ENCODE measurements around the gene CHSY1. TPM values are rescaled to one million over a fixed set of nuclear protein-coding genes. Genes with fewer than 3 reads are reported as not detected.

The CHSY1 gene
- total RNA-seq, 2 experiments from 2014 or later = 32.5 to 39.6 TPM

- CTCF ChIA-PET = interaction anchor here (0.8 to 2.0 kb wide), 5 partner anchors 11 to 103 kb away, joined by 3 to 5 read pairs (median 3); no protein-coding TSS in a partner anchor
- no peak overlapping the region for H3K27ac Mint-ChIP-seq
Observed at GRCh38 chr15:101142711-101143110, 109.1 kb downstream of the CHSY1 start.

GRCh38 chr15:101141926-101142527 lies 109.8 kb downstream of the CHSY1 start:
- no peaks in the 10 kb centered on the region for H3K36me3 Mint-ChIP-seq (ENCODE audit: low read depth)
- no peak overlapping the region for H3K4me3 Mint-ChIP-seq
- CTCF ChIA-PET = interaction anchor here (1.3 to 2.0 kb wide), 2 partner anchors 10 to 18 kb away, joined by 3 to 5 read pairs; no protein-coding TSS in a partner anchor
- no peak for DNase-seq
- no peak overlapping the region for H3K27ac Mint-ChIP-seq
- H3K9me3 Mint-ChIP-seq = peaks cover 4% of the 10 kb centered on the region
- no peaks in the 10 kb centered on the region for H3K27me3 Mint-ChIP-seq
- H3K4me1 Mint-ChIP-seq = peaks cover 23% of the 10 kb centered on the region
- POLR2A ChIA-PET = no interaction called here

More at GRCh38 chr15:101142711-101143110, 109.1 kb downstream of the CHSY1 start:
- peaks cover 16% of the 10 kb centered on the region for H3K4me1 Mint-ChIP-seq
- no peak overlapping the region for H3K4me3 Mint-ChIP-seq
- DNase-seq = no peak
- POLR2A ChIA-PET = no interaction called here
- peaks cover 4% of the 10 kb centered on the region for H3K9me3 Mint-ChIP-seq
- no peaks in the 10 kb centered on the region for H3K27me3 Mint-ChIP-seq
- H3K36me3 Mint-ChIP-seq (ENCODE audit: low read depth) = no peaks in the 10 kb centered on the region

- ChIA-PET POLR2A (no interaction called here), CTCF (interaction anchor here (1.6 to 3.0 kb wide), 2 partner anchors 9 to 12 kb away, joined by 4 to 13 read pairs; no protein-coding TSS in a partner anchor)
- H3K4me3 Mint-ChIP-seq = no peak overlapping the region
- peaks cover 32% of the 10 kb centered on the region for H3K4me1 Mint-ChIP-seq
- DNase-seq = no peak
- no peak overlapping the region for H3K27ac Mint-ChIP-seq
- no peaks in the 10 kb centered on the region for H3K36me3 Mint-ChIP-seq (ENCODE audit: low read depth)
- H3K9me3 Mint-ChIP-seq = peaks cover 4% of the 10 kb centered on the region
- H3K27me3 Mint-ChIP-seq = no peaks in the 10 kb centered on the region
Observed at GRCh38 chr15:101140697-101141065, 111.2 kb downstream of the CHSY1 start.

- ChIA-PET POLR2A (interaction anchor here (1.0 kb wide), 1 partner anchor 14 kb away, joined by 3 read pairs; no protein-coding TSS in a partner anchor), CTCF (interaction anchor here (0.7 to 3.0 kb wide), 3 partner anchors 10 to 18 kb away, joined by 3 to 13 read pairs (median 4); no protein-coding TSS in a partner anchor)
Observed at GRCh38 chr15:101139986-101140696, 111.7 kb downstream of the CHSY1 start.

GRCh38 chr15:101138913-101139880 lies 112.7 kb downstream of the CHSY1 start:
- Mint-ChIP-seq H3K4me1 (peaks cover 36% of the 10 kb centered on the region), H3K36me3 (ENCODE audit: low read depth) (peaks cover 6% of the 10 kb centered on the region), H3K27ac (no peak overlapping the region), H3K27me3 (no peaks in the 10 kb centered on the region), H3K4me3 (no peak overlapping the region), H3K9me3 (peaks cover 7% of the 10 kb centered on the region)
- POLR2A ChIA-PET = interaction anchor here (1.0 kb wide), 1 partner anchor 13 kb away, joined by 3 read pairs; no protein-coding TSS in a partner anchor
- CTCF ChIA-PET = interaction anchor here (0.7 to 3.0 kb wide), 2 partner anchors 11 to 17 kb away, joined by 3 to 13 read pairs; no protein-coding TSS in a partner anchor
- no peak for DNase-seq

More at GRCh38 chr15:101139986-101140696, 111.7 kb downstream of the CHSY1 start:
- no peak overlapping the region for H3K4me3 Mint-ChIP-seq
- H3K4me1 Mint-ChIP-seq = peaks cover 35% of the 10 kb centered on the region
- no peak overlapping the region for H3K27ac Mint-ChIP-seq
- peaks cover 2% of the 10 kb centered on the region for H3K36me3 Mint-ChIP-seq (ENCODE audit: low read depth)
- H3K9me3 Mint-ChIP-seq = peaks cover 6% of the 10 kb centered on the region
- no peaks in the 10 kb centered on the region for H3K27me3 Mint-ChIP-seq
- DNase-seq = no peak

GRCh38 chr15:101138086-101138660 lies 113.7 kb downstream of the CHSY1 start:
- H3K36me3 Mint-ChIP-seq (ENCODE audit: low read depth) = peaks cover 6% of the 10 kb centered on the region
- no peaks in the 10 kb centered on the region for H3K27me3 Mint-ChIP-seq
- H3K4me1 Mint-ChIP-seq = peaks cover 38% of the 10 kb centered on the region
- H3K27ac Mint-ChIP-seq = peak overlapping the region; percentile 1
- H3K9me3 Mint-ChIP-seq = peaks cover 7% of the 10 kb centered on the region
- POLR2A ChIA-PET = no interaction called here
- CTCF ChIA-PET = interaction anchor here (0.8 to 3.0 kb wide), 2 partner anchors 12 to 16 kb away, joined by 3 to 13 read pairs; no protein-coding TSS in a partner anchor
- no peak overlapping the region for H3K4me3 Mint-ChIP-seq
- no peak for DNase-seq

- peak overlapping the region; percentile 52 for H3K27ac Mint-ChIP-seq
- no peak overlapping the region for H3K4me3 Mint-ChIP-seq
- H3K9me3 Mint-ChIP-seq = peaks cover 7% of the 10 kb centered on the region
- POLR2A ChIA-PET = no interaction called here
- peaks cover 38% of the 10 kb centered on the region for H3K4me1 Mint-ChIP-seq
- H3K36me3 Mint-ChIP-seq (ENCODE audit: low read depth) = peaks cover 6% of the 10 kb centered on the region
- H3K27me3 Mint-ChIP-seq = no peaks in the 10 kb centered on the region
- CTCF ChIA-PET = interaction anchor here (0.8 to 1.4 kb wide), 3 partner anchors 10 to 17 kb away, joined by 3 to 7 read pairs (median 6); no protein-coding TSS in a partner anchor
- peak; percentile 36 for DNase-seq
Observed at GRCh38 chr15:101137312-101137940, 114.4 kb downstream of the CHSY1 start.

GRCh38 chr15:101136381-101137268 lies 115.2 kb downstream of the CHSY1 start:
- Mint-ChIP-seq H3K36me3 (ENCODE audit: low read depth) (peaks cover 8% of the 10 kb centered on the region), H3K4me1 (peaks cover 38% of the 10 kb centered on the region), H3K9me3 (peaks cover 7% of the 10 kb centered on the region), H3K4me3 (no peak overlapping the region), H3K27ac (peak overlapping the region; percentile 52), H3K27me3 (no peaks in the 10 kb centered on the region)
- POLR2A ChIA-PET = no interaction called here
- CTCF ChIA-PET = interaction anchor here (1.0 to 1.4 kb wide), 3 partner anchors 9 to 16 kb away, joined by 4 to 7 read pairs (median 6); no protein-coding TSS in a partner anchor
- no peak for DNase-seq

- Mint-ChIP-seq H3K36me3 (ENCODE audit: low read depth) (peaks cover 11% of the 10 kb centered on the region), H3K4me1 (peaks cover 41% of the 10 kb centered on the region), H3K27me3 (no peaks in the 10 kb centered on the region), H3K9me3 (peaks cover 7% of the 10 kb centered on the region), H3K27ac (peak overlapping the region; percentile 16), H3K4me3 (no peak overlapping the region)
- CTCF ChIA-PET = interaction anchor here (0.8 to 1.3 kb wide), 4 partner anchors 8 to 23 kb away, joined by 3 to 7 read pairs (median 3); no protein-coding TSS in a partner anchor
- POLR2A ChIA-PET = no interaction called here
- no peak for DNase-seq
Observed at GRCh38 chr15:101135532-101136166, 116.2 kb downstream of the CHSY1 start.

- no peaks in the 10 kb centered on the region for H3K27me3 Mint-ChIP-seq
- no peak for DNase-seq
- POLR2A ChIA-PET = no interaction called here
- H3K4me1 Mint-ChIP-seq = peaks cover 45% of the 10 kb centered on the region
- no peak overlapping the region for H3K4me3 Mint-ChIP-seq
- H3K9me3 Mint-ChIP-seq = peaks cover 13% of the 10 kb centered on the region
- peaks cover 14% of the 10 kb centered on the region for H3K36me3 Mint-ChIP-seq (ENCODE audit: low read depth)
- CTCF ChIA-PET = interaction anchor here (0.8 to 1.5 kb wide), 3 partner anchors 12 to 34 kb away, joined by 3 read pairs; no protein-coding TSS in a partner anchor
- H3K27ac Mint-ChIP-seq = no peak overlapping the region
Observed at GRCh38 chr15:101134780-101135179, 117.1 kb downstream of the CHSY1 start.

Data from activated CD4-positive, alpha-beta T cell treated with anti-CD3 and anti-CD28 coated beads, Interleukin-2, amount 10 ng/mL, durations not matched to agents 7 days and 5 days (primary cell).